Inferior parietal cortex (tissue), 1 donor: ENCODE measurements around the gene NPIPB2.
"Not testable (repeated sequence)": the region's sequence is repeated elsewhere in the genome, so short reads cannot be mapped to it uniquely, and the experiment has no call there.

Source experiments
- DNase-seq: peaks from one replicate; pipeline ENCODE4 v3.0.0-alpha.2; 2016; ENCODE audit errors: extremely low spot score

NPIPB2 gene

GRCh38 chr16:11957591-11958395, 15.9 kb upstream of the NPIPB2 start:
- no peak for DNase-seq

- no peak for DNase-seq
These were observed 14.7 kb upstream of the NPIPB2 start for GRCh38 chr16:11956558-11956957.

GRCh38 chr16:11955713-11956123, 13.9 kb upstream of the NPIPB2 start:
- DNase-seq, result no peak

GRCh38 chr16:11953576-11953975, 11.7 kb upstream of the NPIPB2 start:
- not testable (repeated sequence) for DNase-seq

- no peak for DNase-seq
These were observed 8.5 kb upstream of the NPIPB2 start for GRCh38 chr16:11950388-11950787.

- DNase-seq, result peak; percentile 71
These were observed 7.7 kb upstream of the NPIPB2 start for GRCh38 chr16:11949527-11949926.

- DNase-seq, result no peak
These were observed 7.0 kb upstream of the NPIPB2 start for GRCh38 chr16:11948819-11949218.

GRCh38 chr16:11946433-11946832, 4.6 kb upstream of the NPIPB2 start:
- no peak for DNase-seq

- not testable (repeated sequence) for DNase-seq
These were observed 14.5 kb downstream of the NPIPB2 start for GRCh38 chr16:11927350-11927749.

- not testable (repeated sequence) for DNase-seq
These were observed 17.8 kb downstream of the NPIPB2 start for GRCh38 chr16:11924046-11924445.

GRCh38 chr16:11916524-11917285, 25.1 kb downstream of the NPIPB2 start:
- peak; percentile 67 for DNase-seq

GRCh38 chr16:11915644-11916523, 26.0 kb downstream of the NPIPB2 start, which contains the start of gene GSPT1:
TSS of gene GSPT1 (minus strand) at chr16:11915956. CDS start at chr16:11915720, 236 bp downstream.
- DNase-seq, result peak; percentile 96

GRCh38 chr16:11915114-11915643, 26.7 kb downstream of the NPIPB2 start:
- no peak for DNase-seq

GRCh38 chr16:11914210-11915113, 27.4 kb downstream of the NPIPB2 start:
- peak; percentile 29 for DNase-seq

- no peak for DNase-seq
These were observed 28.3 kb downstream of the NPIPB2 start for GRCh38 chr16:11913425-11914079.

GRCh38 chr16:11909653-11910545, 31.9 kb downstream of the NPIPB2 start:
- DNase-seq, result no peak

- no peak for DNase-seq
These were observed 34.5 kb downstream of the NPIPB2 start for GRCh38 chr16:11907160-11907970.

- no peak for DNase-seq
These were observed 37.9 kb downstream of the NPIPB2 start for GRCh38 chr16:11903906-11904305.
